ENCODE results near the gene FNDC11.

- TF ChIP-seq POLR2AphosphoS5 (IDR thresholded peaks at IDR 0.05; ENCODE audit: low read depth, low read length) (no peak), REST (IDR thresholded peaks at IDR 0.05; ENCODE audit: insufficient read depth in 1 of 2, low read depth in 2 of 2, low read length in 2 of 2) (no peak), SIN3A (IDR thresholded peaks at IDR 0.05; ENCODE audit: borderline replicate concordance, insufficient read depth, low read length) (no peak)
Observed at GRCh38 chr20:63551068-63551467, 2.9 kb upstream of the FNDC11 start.

Measured in PFSK-1 (cell line).